H1 (cell line): ENCODE measurements around the gene SERPINA6. TPM values are rescaled to one million over a fixed set of nuclear protein-coding genes. Genes with fewer than 3 reads are reported as not detected.
A peak's percentile ranks its signal among the peaks of the same experiment; 100 is the strongest.

Source experiments
- CTCF ChIA-PET: fragments of 300-600 bp; sonication (Branson Sonifier 250); formaldehyde crosslinking; loops from one replicate; lab custom pipeline; 2021; ENCODE audit not compliant: partially characterized antibody; lab: Charles Lee
- POLR2A ChIA-PET: fragments of 300-600 bp; sonication (Branson Sonifier 250); formaldehyde crosslinking; loops from one replicate; lab custom pipeline; 2021; ENCODE audit warnings: inconsistent platforms; ENCODE audit not compliant: partially characterized antibody; lab: Charles Lee
- DNase-seq, 2 experiments: peaks; one replicate each; pipeline versions ENCODE4 v3.0.0 to v3.0.0-alpha.2; 2010 to 2022; ENCODE audit warnings: low spot score in 2 of 2, low read depth in 1 of 2, mixed read lengths in 1 of 2
- FAIRE-seq: peaks from 2 replicates; lab custom pipeline; 2011; peaks lifted over from hg19 to GRCh38; lab: Jason Lieb, UNC
- H2AFZ ChIP-seq: 2 replicates; pipeline ENCODE4 v1.8.1; 2012; ENCODE audit warnings: low read length, inconsistent platforms
- H2AK5ac ChIP-seq: 2 replicates; pipeline ENCODE4 v1.6.1; 2013; ENCODE audit warnings: low read depth, low read length
- H2BK120ac ChIP-seq: replicated peaks from 2 replicates; pipeline ENCODE3; 2013; ENCODE audit warnings: low read depth, low read length, inconsistent platforms
- H2BK12ac ChIP-seq: 2 replicates; pipeline ENCODE4 v1.6.1; 2013; ENCODE audit warnings: low read depth, low read length
- H2BK15ac ChIP-seq: 2 replicates; pipeline ENCODE4 v1.6.1; 2013; ENCODE audit warnings: low read length
- H2BK20ac ChIP-seq: 2 replicates; pipeline ENCODE4 v1.6.1; 2013; ENCODE audit warnings: low read length
- H2BK5ac ChIP-seq: 2 replicates; pipeline ENCODE4 v1.6.1; 2013; ENCODE audit warnings: low read depth, low read length
- H3K14ac ChIP-seq: 2 replicates; pipeline ENCODE4 v1.6.1; 2013; ENCODE audit warnings: inconsistent platforms; ENCODE audit not compliant: insufficient read length
- H3K18ac ChIP-seq: 2 replicates; pipeline ENCODE4 v1.6.1; 2013; ENCODE audit warnings: low read length; ENCODE audit errors: extremely low read depth
- H3K23ac ChIP-seq: 2 replicates; pipeline ENCODE4 v1.6.1; 2013; ENCODE audit warnings: inconsistent platforms; ENCODE audit not compliant: insufficient read length
- H3K23me2 ChIP-seq: 2 replicates; pipeline ENCODE4 v1.6.1; 2013; ENCODE audit warnings: low read depth, low read length
- H3K27ac ChIP-seq: 2 replicates; pipeline ENCODE4 v1.6.1; 2011; ENCODE audit warnings: low read depth, low read length, inconsistent platforms
- H3K27me3 ChIP-seq, 4 experiments: replicated peaks in 1 of 4; 1 replicate in 1 of 4; 2 replicates in 3 of 4; pipeline versions ENCODE4 v1.6.1 to v1.8.1; 2011 to 2013; ENCODE audit warnings: low read length in 3 of 4, mild to moderate bottlenecking in 3 of 4, inconsistent platforms in 2 of 4, mixed read lengths in 2 of 4, moderate library complexity in 1 of 4; ENCODE audit not compliant: control insufficient read depth in 3 of 4, insufficient read depth in 3 of 4; ENCODE audit errors: extremely low read depth in 1 of 4
- H3K36me3 ChIP-seq, 4 experiments: 2 replicates each; pipeline versions ENCODE4 v1.6.1 to v1.8.1; 2011 to 2013; ENCODE audit warnings: mild to moderate bottlenecking in 4 of 4, low read length in 3 of 4, moderate library complexity in 2 of 4, control low read depth in 1 of 4, inconsistent platforms in 1 of 4; ENCODE audit not compliant: insufficient read depth in 4 of 4, control insufficient read depth in 2 of 4
- H3K4ac ChIP-seq: replicated peaks from 2 replicates; pipeline ENCODE3; 2013; ENCODE audit warnings: low read length, low read depth, mixed read lengths, inconsistent platforms; ENCODE audit not compliant: insufficient read length
- H3K4me1 ChIP-seq, 4 experiments: replicated peaks in 1 of 4; 1 replicate in 1 of 4; 2 replicates in 3 of 4; pipeline versions ENCODE4 v1.6.1 to v1.8.1; 2011 to 2013; ENCODE audit warnings: low read length in 3 of 4, inconsistent platforms in 2 of 4, mixed read lengths in 1 of 4; ENCODE audit not compliant: insufficient read depth in 4 of 4, control insufficient read depth in 3 of 4
- H3K4me2 ChIP-seq, 2 experiments: 2 replicates each; pipeline versions ENCODE4 v1.6.1 to v1.8.1; 2011 to 2013; ENCODE audit warnings: low read depth in 2 of 2, low read length in 2 of 2, control low read depth in 1 of 2, inconsistent platforms in 1 of 2, mild to moderate bottlenecking in 1 of 2; ENCODE audit not compliant: insufficient read depth in 1 of 2
- H3K4me3 ChIP-seq, 4 experiments: fragments of 200-600, 300-600 bp in 1 of 4; sonication (generic), shearing (Covaris generic), sonication (Bioruptor Twin) in 1 of 4; 2 replicates each; pipeline versions ENCODE4 v1.5.1 to v1.8.1; 2011 to 2016; ENCODE audit warnings: low read length in 4 of 4, low read depth in 3 of 4, control low read depth in 2 of 4, inconsistent platforms in 2 of 4, mild to moderate bottlenecking in 2 of 4, mixed read lengths in 1 of 4, moderate library complexity in 1 of 4; ENCODE audit not compliant: insufficient read depth in 2 of 4; ENCODE audit errors: extremely low read depth in 1 of 4
- H3K56ac ChIP-seq: replicated peaks from 2 replicates; pipeline ENCODE3; 2013; ENCODE audit warnings: low read depth, mild to moderate bottlenecking, mixed read lengths, low read length, inconsistent platforms; ENCODE audit not compliant: insufficient read length
- H3K79me1 ChIP-seq: 2 replicates; pipeline ENCODE4 v1.6.1; 2013; ENCODE audit warnings: low read depth, low read length, control low read depth
- H3K79me2 ChIP-seq, 2 experiments: 2 replicates each; pipeline versions ENCODE4 v1.6.1 to v1.8.1; 2012 to 2013; ENCODE audit warnings: low read length in 2 of 2, mild to moderate bottlenecking in 2 of 2, inconsistent platforms in 1 of 2; ENCODE audit not compliant: insufficient read depth in 2 of 2, control insufficient read depth in 1 of 2
- H3K9ac ChIP-seq, 4 experiments: replicated peaks in 1 of 4; 1 replicate in 1 of 4; 2 replicates in 3 of 4; pipeline versions ENCODE4 v1.6.1 to v1.8.1; 2011 to 2013; ENCODE audit warnings: low read depth in 3 of 4, low read length in 3 of 4, control low read depth in 2 of 4, mild to moderate bottlenecking in 2 of 4, moderate library complexity in 2 of 4, inconsistent platforms in 1 of 4; ENCODE audit errors: extremely low read depth in 1 of 4
- H3K9me3 ChIP-seq, 2 experiments: 2 replicates each; pipeline versions ENCODE4 v1.6.1 to v1.8.1; 2012 to 2013; ENCODE audit warnings: mild to moderate bottlenecking in 2 of 2, moderate library complexity in 2 of 2, control low read depth in 1 of 2, inconsistent platforms in 1 of 2, low read depth in 1 of 2, low read length in 1 of 2, mixed read lengths in 1 of 2; ENCODE audit not compliant: insufficient read depth in 2 of 2
- H4K20me1 ChIP-seq, 2 experiments: replicated peaks in 1 of 2; 2 replicates each; pipeline versions ENCODE3 to v1.8.1; 2011 to 2013; ENCODE audit warnings: inconsistent platforms in 2 of 2, low read length in 2 of 2, mild to moderate bottlenecking in 1 of 2; ENCODE audit not compliant: insufficient read depth in 2 of 2, control insufficient read depth in 1 of 2
- H4K5ac ChIP-seq: 2 replicates; pipeline ENCODE4 v1.6.1; 2013; ENCODE audit warnings: low read length, low read depth, mixed read lengths, inconsistent platforms; ENCODE audit not compliant: insufficient read length
- H4K8ac ChIP-seq: 2 replicates; pipeline ENCODE4 v1.8.0; 2013; ENCODE audit warnings: mild to moderate bottlenecking, moderate library complexity, low read length, inconsistent platforms; ENCODE audit not compliant: insufficient read depth; ENCODE audit errors: extremely low read depth
- H4K91ac ChIP-seq: replicated peaks from 2 replicates; pipeline ENCODE3; 2013; ENCODE audit warnings: low read length, mixed read lengths, inconsistent platforms; ENCODE audit not compliant: insufficient read length
- HDAC6 ChIP-seq: IDR thresholded peaks from one replicate; pipeline ENCODE4 v1.7.1; 2012; ENCODE audit warnings: low read depth, mild to moderate bottlenecking, inconsistent platforms, low read length, moderate library complexity
- MAFK ChIP-seq: IDR thresholded peaks from 2 replicates; pipeline ENCODE4 v1.6.1; 2012; ENCODE audit warnings: low read depth, mild to moderate bottlenecking, improper control_type of control experiment, low read length
- SIX5 ChIP-seq: IDR thresholded peaks from 2 replicates; pipeline ENCODE4 v1.6.1; 2011; ENCODE audit warnings: mild to moderate bottlenecking, low read depth, low read length
- SP1 ChIP-seq: IDR thresholded peaks from 2 replicates; pipeline ENCODE4 v1.6.1; 2011; ENCODE audit warnings: low read depth, low read length
- SP4 ChIP-seq: IDR thresholded peaks from 2 replicates; pipeline ENCODE4 v1.6.1; 2012; ENCODE audit warnings: low read length, inconsistent platforms
- WGBS, 2 experiments: shearing (Covaris generic) in 1 of 2; methylation state at CpG; one replicate each; pipeline versions ENCODE4 v1.1.6 to v1.1.7; 2013 to 2015; ENCODE audit warnings: low lambda C conversion rate in 2 of 2, mixed read lengths in 2 of 2, inconsistent platforms in 1 of 2, low coverage in 1 of 2, missing lambda C conversion rate in 1 of 2; ENCODE audit not compliant: insufficient replicate concordance in 2 of 2, insufficient coverage in 1 of 2, insufficient read length in 1 of 2; ENCODE audit errors: extremely low coverage in 1 of 2, missing lambda C conversion rate in 1 of 2; 5-methylcytosine and 5-hydroxymethylcytosine counted together
- polyA plus RNA-seq, 7 experiments: library from polyadenylated mRNA; depleted of rRNA in 3 of 7; stranded (reverse) in 5 of 7; unstranded in 2 of 7; fragments of >200 nt in 5 of 7; fragments of 200-250 nt in 2 of 7; gene quantifications; 1 replicate in 5 of 7; 2 replicates in 1 of 7; 4 replicates in 1 of 7; pipeline versions ENCODE4 v1.2.1 to v1.2.3, GENCODE V29; 2011 to 2013; ENCODE audit warnings: missing spikeins in 2 of 7, mixed read lengths in 2 of 7
- total RNA-seq: library from RNA; stranded (reverse); fragmentation: NEBNext Ultra II Directional; extraction: Animal tissue kit (Norgen Biotek cat#: 25700); gene quantifications from 2 replicates; pipeline ENCODE4 v1.2.1, GENCODE V29; 2021

SERPINA6 gene
- total and polyA plus RNA-seq, 2 of the 8 experiments (the other 6 are each of a cell fraction or from before 2014, with no cell fraction given) = not detected

- H2BK5ac ChIP-seq = no peak overlapping the region
- ChIA-PET CTCF (interaction anchor here (1.2 to 1.6 kb wide), 2 partner anchors 15 to 160 kb away, joined by 3 to 7 read pairs; no protein-coding TSS in a partner anchor), POLR2A (no interaction called here)
- no peak overlapping the region for H4K5ac ChIP-seq
- H2AK5ac ChIP-seq = no peak overlapping the region
- no peaks in the 10 kb centered on the region for H3K36me3 ChIP-seq
- FAIRE-seq (no peak), DNase-seq (peak in 1 of 2 experiments; percentile 43)
- no peak overlapping the region for H3K4me2 ChIP-seq
- H3K27ac ChIP-seq = no peak overlapping the region
- no peak overlapping the region for H4K91ac ChIP-seq
- WGBS, 2 experiments = 85% methylated on average over 15 of the region's 15 CpGs; no CpG with 5 or more reads in 1 of the 2 experiments
- no peak overlapping the region for H3K4me3 ChIP-seq
- H3K14ac ChIP-seq = no peak overlapping the region
- H3K4me1 ChIP-seq = peaks cover 0 to 7% (median 2%) of the 10 kb centered on the region in 4 experiments; a peak in 3 of 7 replicates
- no peaks in the 10 kb centered on the region; a peak in 1 of 7 replicates for H3K27me3 ChIP-seq
- H3K4ac ChIP-seq = no peak overlapping the region
- H3K9me3 ChIP-seq = no peaks in the 10 kb centered on the region; a peak in 1 of 4 replicates
- no peak overlapping the region for H3K9ac ChIP-seq
- H2BK12ac ChIP-seq = no peak overlapping the region
- H3K23me2 ChIP-seq = no peaks in the 10 kb centered on the region
- no peaks in the 10 kb centered on the region for H4K20me1 ChIP-seq
- no peaks in the 10 kb centered on the region for H3K79me1 ChIP-seq
- no peak overlapping the region for H2AFZ ChIP-seq
- no peak overlapping the region for H2BK15ac ChIP-seq
- no peak overlapping the region for H2BK120ac ChIP-seq
- no peak overlapping the region for H3K18ac ChIP-seq
- no peak overlapping the region for H2BK20ac ChIP-seq
- no peak overlapping the region for H3K23ac ChIP-seq
- H3K79me2 ChIP-seq = no peaks in the 10 kb centered on the region
- no peak overlapping the region for H4K8ac ChIP-seq
- no peak overlapping the region for H3K56ac ChIP-seq
- no peak for TF ChIP-seq SIX5
- no peak for TF ChIP-seq MAFK
- no peak for TF ChIP-seq SP1
- TF ChIP-seq HDAC6 = no peak
- no peak for TF ChIP-seq SP4
Observed at GRCh38 chr14:94291906-94292525, 31.1 kb downstream of the SERPINA6 start.
